K562 (cell line): ENCODE measurements around the gene SRP72. TPM values are rescaled to one million over a fixed set of nuclear protein-coding genes. Genes with fewer than 3 reads are reported as not detected.

Source experiments
- ATAC-seq: fragments of 200-7000 bp; cut with Tn5 transposase; 3 replicates; pipeline ENCODE4 v1.9.1; 2020; ENCODE audit warnings: moderate library complexity
- BruUV-seq: library from RNA; stranded (reverse); fragments of 400-500 nt; replicated peaks from 2 replicates; lab custom pipeline; 2021; lab: Mats Ljungman, UMichigan
- CTCF ChIA-PET: fragments of 300-600 bp; formaldehyde crosslinking; extraction: SDS; loops from one replicate; lab custom pipeline; 2021; ENCODE audit warnings: low intra/inter-chr PET ratio; lab: Yijun Ruan, JAX
- POLR2A ChIA-PET: fragments of 300-600, 350-650 bp; sonication (Branson Sonifier 250); formaldehyde crosslinking; extraction: SDS; loops from one replicate; lab custom pipeline; 2021; ENCODE audit warnings: antibody characterized with exemption, inconsistent platforms; lab: Yijun Ruan, JAX
- DNase-seq, 4 experiments: peaks; one replicate each; pipeline versions ENCODE4 v3.0.0 to v3.0.0-alpha.2; 2011 to 2018; ENCODE audit warnings: low spot score in 3 of 4, mixed read lengths in 3 of 4; ENCODE audit errors: extremely low read depth in 1 of 4
- FAIRE-seq: peaks from 2 replicates; lab custom pipeline; 2011; peaks lifted over from hg19 to GRCh38; lab: Jason Lieb, UNC
- H2AFZ ChIP-seq: 2 replicates; pipeline ENCODE4 v1.6.0; 2011; ENCODE audit warnings: low read depth, low read length, control low read depth, inconsistent platforms
- H3K27ac ChIP-seq: fragments of 200-600 bp; 3 replicates; pipeline ENCODE4 v1.8.0; 2011; ENCODE audit warnings: low read depth, mild to moderate bottlenecking, control low read depth, inconsistent platforms, low read length, moderate library complexity, mixed read lengths; ENCODE audit errors: extremely low read depth
- H3K27me3 ChIP-seq, 2 experiments: fragments of 300-600 bp in 1 of 2; 2 replicates in 1 of 2; 3 replicates in 1 of 2; pipeline versions ENCODE4 v1.6.0 to v1.8.0; 2011; ENCODE audit warnings: inconsistent platforms in 2 of 2, low read length in 2 of 2, mild to moderate bottlenecking in 1 of 2, mixed read lengths in 1 of 2, moderate library complexity in 1 of 2; ENCODE audit not compliant: control insufficient read depth in 2 of 2, insufficient read depth in 2 of 2
- H3K36me3 ChIP-seq: fragments of 300-600 bp; 3 replicates; pipeline ENCODE4 v1.8.0; 2011; ENCODE audit warnings: mild to moderate bottlenecking, low read length, inconsistent platforms; ENCODE audit not compliant: control insufficient read depth, insufficient read depth
- H3K4me1 ChIP-seq, 2 experiments: fragments of 200-600 bp in 1 of 2; replicated peaks in 1 of 2; 2 replicates in 1 of 2; 3 replicates in 1 of 2; pipeline versions ENCODE4 v1.5.1 to v1.8.0; 2011; ENCODE audit warnings: inconsistent platforms in 2 of 2, low read length in 2 of 2, mild to moderate bottlenecking in 1 of 2, mixed read lengths in 1 of 2, moderate library complexity in 1 of 2; ENCODE audit not compliant: control insufficient read depth in 2 of 2, insufficient read depth in 2 of 2
- H3K4me2 ChIP-seq: 2 replicates; pipeline ENCODE4 v1.6.1; 2011; ENCODE audit warnings: low read length, control low read depth, inconsistent platforms, mixed read lengths; ENCODE audit not compliant: insufficient read depth
- H3K4me3 ChIP-seq: fragments of 200-600 bp; sonication (generic), shearing (Covaris generic); 2 replicates; pipeline ENCODE4 v1.5.1; 2016; ENCODE audit warnings: control low read depth, inconsistent platforms
- H3K79me2 ChIP-seq: fragments of 200-600 bp; 3 replicates; pipeline ENCODE4 v1.8.0; 2011; ENCODE audit warnings: low read length, inconsistent platforms; ENCODE audit not compliant: control insufficient read depth, insufficient read depth
- H3K9ac ChIP-seq, 2 experiments: 2 replicates each; pipeline versions ENCODE4 v1.6.0 to v1.6.1; 2011; ENCODE audit warnings: low read depth in 2 of 2, low read length in 2 of 2, control low read depth in 1 of 2, inconsistent platforms in 1 of 2, mild to moderate bottlenecking in 1 of 2, mixed read lengths in 1 of 2; ENCODE audit not compliant: insufficient read depth in 1 of 2
- H3K9me1 ChIP-seq: one replicate; pipeline ENCODE4 v1.6.0; 2011; ENCODE audit warnings: inconsistent platforms, mild to moderate bottlenecking, low read length, moderate library complexity; ENCODE audit not compliant: control insufficient read depth, insufficient read depth
- H3K9me3 ChIP-seq: replicated peaks from 2 replicates; pipeline ENCODE4 v1.5.1; 2011; ENCODE audit warnings: low read depth, low read length, inconsistent platforms; ENCODE audit not compliant: control insufficient read depth, insufficient read depth
- H4K20me1 ChIP-seq: replicated peaks from 2 replicates; pipeline ENCODE4 v1.6.1; 2011; ENCODE audit warnings: low read length, inconsistent platforms, mixed read lengths; ENCODE audit not compliant: control insufficient read depth, insufficient read depth
- ATF7 ChIP-seq: fragments of 450-650 bp; IDR thresholded peaks from 2 replicates; pipeline ENCODE4 v1.7.1; 2014; ENCODE audit warnings: mild to moderate bottlenecking, moderate library complexity
- C11orf30 ChIP-seq: fragments of 450-650 bp; IDR thresholded peaks from 2 replicates; pipeline ENCODE4 v1.6.1; 2016; ENCODE audit warnings: low read depth, mild to moderate bottlenecking
- CGGBP1 ChIP-seq: fragments of 250-450 bp; sonication (Bioruptor Pico); IDR thresholded peaks from 2 replicates; pipeline ENCODE4 v1.9.0; 2021; ENCODE audit warnings: mild to moderate bottlenecking
- DDX20 ChIP-seq: fragments of 450-650 bp; IDR thresholded peaks from 2 replicates; pipeline ENCODE4 v1.6.1; 2016; ENCODE audit warnings: missing genetic modification characterization, low read depth, mild to moderate bottlenecking, missing compliant biosample characterization, moderate library complexity
- DPF2 ChIP-seq: fragments of 450-650 bp; IDR thresholded peaks from 2 replicates; pipeline ENCODE4 v1.6.1; 2016
- FOSL1 ChIP-seq: fragments of 200-800 bp; sonication (Bioruptor generic); conservative IDR thresholded peaks from 2 replicates; pipeline ENCODE4 v1.6.1; 2016; ENCODE audit warnings: missing genetic modification characterization, missing compliant biosample characterization
- GABPA ChIP-seq: fragments of 200-800 bp; sonication (Bioruptor generic); conservative IDR thresholded peaks from 2 replicates; pipeline ENCODE4 v1.6.1; 2016; ENCODE audit warnings: low read depth, missing genetic modification characterization, missing compliant biosample characterization
- GATAD2B ChIP-seq: fragments of 450-650 bp; IDR thresholded peaks from 2 replicates; pipeline ENCODE4 v1.6.1; 2017; ENCODE audit warnings: mild to moderate bottlenecking, borderline replicate concordance
- HDAC1 ChIP-seq, 2 experiments: fragments of 450-650 bp; IDR thresholded peaks; 2 replicates each; pipeline ENCODE4 v1.6.1; 2016 to 2017; ENCODE audit warnings: inconsistent platforms in 1 of 2, mild to moderate bottlenecking in 1 of 2, moderate library complexity in 1 of 2
- HEY1 ChIP-seq: fragments of 250-450 bp; sonication (Bioruptor Pico); IDR thresholded peaks from 2 replicates; pipeline ENCODE4 v1.5.0; 2020; ENCODE audit warnings: mild to moderate bottlenecking, moderate library complexity, borderline replicate concordance
- IFI16 ChIP-seq: fragments of 250-450 bp; sonication (Bioruptor Pico); IDR thresholded peaks from 2 replicates; pipeline ENCODE4 v2.1.2; 2022; ENCODE audit warnings: mild to moderate bottlenecking, inconsistent platforms
- IRF2 ChIP-seq: sonication (generic); formaldehyde crosslinking; IDR thresholded peaks from 2 replicates; pipeline ENCODE4 v1.8.1; 2022; ENCODE audit warnings: mild to moderate bottlenecking, missing genetic modification reagents
- MAFF ChIP-seq: IDR thresholded peaks from 2 replicates; pipeline ENCODE4 v1.6.1; 2012; ENCODE audit warnings: low read length, improper control_type of control experiment
- MEIS2 ChIP-seq: fragments of 450-650 bp; IDR thresholded peaks from 2 replicates; pipeline ENCODE4 v1.6.1; 2014; ENCODE audit warnings: mild to moderate bottlenecking; ENCODE audit not compliant: partially characterized antibody
- MLLT1 ChIP-seq, 2 experiments: fragments of 450-650 bp; IDR thresholded peaks; 2 replicates each; pipeline ENCODE4 v1.6.1; 2016
- NCOA6 ChIP-seq: fragments of 450-650 bp; IDR thresholded peaks from 2 replicates; pipeline ENCODE4 v1.6.1; 2017; ENCODE audit warnings: mild to moderate bottlenecking
- NFE2L1 ChIP-seq: fragments of 450-650 bp; IDR thresholded peaks from 2 replicates; pipeline ENCODE4 v1.6.1; 2016; ENCODE audit warnings: missing genetic modification characterization, low read depth, mild to moderate bottlenecking, missing compliant biosample characterization, moderate library complexity, borderline replicate concordance
- NFXL1 ChIP-seq: fragments of 450-650 bp; formaldehyde crosslinking; IDR thresholded peaks from 2 replicates; pipeline ENCODE4 v1.4.0; 2021; ENCODE audit warnings: mild to moderate bottlenecking
- POU5F1 ChIP-seq: fragments of 150-350 bp; IDR thresholded peaks from 2 replicates; pipeline ENCODE4 v1.6.1; 2014; ENCODE audit warnings: borderline replicate concordance, low read length, low read depth, mild to moderate bottlenecking; ENCODE audit not compliant: partially characterized antibody
- RAD21 ChIP-seq, 2 experiments: fragments of 250-450 bp in 1 of 2; fragments of 450-650 bp in 1 of 2; sonication (Bioruptor Pico) in 1 of 2; formaldehyde crosslinking in 1 of 2; IDR thresholded peaks in 1 of 2; conservative IDR thresholded peaks in 1 of 2; 2 replicates each; pipeline versions ENCODE4 v1.4.0 to v1.8.0; 2020 to 2022; ENCODE audit warnings: mild to moderate bottlenecking in 2 of 2, moderate library complexity in 1 of 2
- SMAD4 ChIP-seq: fragments of 250-450 bp; sonication (Bioruptor Pico); conservative IDR thresholded peaks from 2 replicates; pipeline ENCODE4 v1.8.0; 2021; ENCODE audit warnings: inconsistent platforms, mild to moderate bottlenecking, moderate library complexity
- STAG1 ChIP-seq: sonication (generic); formaldehyde crosslinking; IDR thresholded peaks from 2 replicates; pipeline ENCODE4 v1.5.0; 2020; ENCODE audit warnings: missing genetic modification reagents, borderline replicate concordance
- ZNF316 ChIP-seq: fragments of 450-650 bp; IDR thresholded peaks from 2 replicates; pipeline ENCODE4 v1.6.1; 2016
- ZNF766 ChIP-seq: fragments of 200-800 bp; sonication (Bioruptor generic); conservative IDR thresholded peaks from 2 replicates; pipeline ENCODE4 v1.6.1; 2016; ENCODE audit warnings: missing genetic modification characterization, missing compliant biosample characterization
- ZSCAN32 ChIP-seq: fragments of 450-650 bp; formaldehyde crosslinking; IDR thresholded peaks from 2 replicates; pipeline ENCODE4 v1.4.0; 2020; ENCODE audit warnings: mild to moderate bottlenecking, moderate library complexity
- WGBS: fragments of 100-300 bp; shearing (Covaris generic); methylation state at CpG from one replicate; pipeline ENCODE4 v1.1.6; 2016; ENCODE audit warnings: low coverage, mixed read lengths; ENCODE audit not compliant: insufficient coverage; ENCODE audit errors: missing lambda C conversion rate; 5-methylcytosine and 5-hydroxymethylcytosine counted together
- in situ Hi-C: fragments of 300-500 bp; cut with MboI; formaldehyde crosslinking; loops from 4 replicates; pipeline ENCODE4 v1.15.0; 2018; ENCODE audit warnings: inconsistent platforms, mixed read lengths
- intact Hi-C: fragments of 100-400 bp; cut with micrococcal nuclease; formaldehyde crosslinking; loops from 2 replicates; pipeline ENCODE4 v1.14.2; 2022
- polyA plus RNA-seq, 8 experiments: library from polyadenylated mRNA; depleted of rRNA in 4 of 8; stranded (reverse) in 5 of 8; unstranded in 3 of 8; fragments of >200 nt; fragmentation: Nextera tagmentation in 2 of 8; fragmentation: Illumina TruSeq in 1 of 8; extraction: Ambion mirVana in 2 of 8; extraction: Trizol in 1 of 8; gene quantifications; 2 replicates each; pipeline versions ENCODE4 v1.2.1 to v1.2.3, GENCODE V29; 2011 to 2014; ENCODE audit warnings: inconsistent platforms in 1 of 8, missing spikeins in 1 of 8
- total RNA-seq, 7 experiments: library from RNA; depleted of rRNA in 6 of 7; stranded (reverse); fragments of >200 nt in 6 of 7; fragmentation: Illumina TruSeq in 2 of 7; extraction: Trizol in 2 of 7; gene quantifications; 2 replicates each; pipeline versions ENCODE4 v1.2.1 to v1.2.3, GENCODE V29; 2011 to 2021; ENCODE audit warnings: low replicate concordance in 1 of 7

SRP72 gene
- total and polyA plus RNA-seq, 9 of the 15 experiments (the other 6 are each of a cell fraction or from before 2014, with no cell fraction given), result 124 to 341 (median 202) TPM

- ATAC-seq (peak; percentile 41), FAIRE-seq (peak; percentile 76), DNase-seq (peak in 2 of 4 experiments; percentile 43 to 57)
- Histone ChIP-seq H3K79me2 (peaks cover 17% of the 10 kb centered on the region; the same call in 2 of the 3 replicates), H3K4me1 (peaks cover 9 to 17% of the 10 kb centered on the region in 2 experiments), H3K9me3 (no peaks in the 10 kb centered on the region; the same call in 1 of the 2 replicates), H3K4me2 (peak overlapping the region; percentile 99), H3K9ac (peak overlapping the region; percentile 17 to 94; a peak in 3 of 4 replicates), H4K20me1 (no peaks in the 10 kb centered on the region), H2AFZ (peak overlapping the region; percentile 100), H3K27ac (no peak overlapping the region; the same call in 1 of the 3 replicates), H3K4me3 (peak overlapping the region; percentile 67; the same call in 1 of the 2 replicates), H3K36me3 (no peaks in the 10 kb centered on the region), H3K27me3 (no peaks in the 10 kb centered on the region), H3K9me1 (no peaks in the 10 kb centered on the region)
- CTCF ChIA-PET, result no interaction called here
- POLR2A ChIA-PET, result interaction anchor here (1.0 to 1.6 kb wide), 4 partner anchors 13 to 39 kb away, joined by 3 to 4 read pairs (median 4); no protein-coding TSS in a partner anchor
- BruUV-seq, result no TSS peak
- intact Hi-C loops (no loop called here), in situ Hi-C loops (no loop called here)
- WGBS, result 15% methylated on average over 4 of the region's 4 CpGs
- peak; percentile 88 for TF ChIP-seq C11orf30
- no peak for TF ChIP-seq IRF2 (CRISPR knock-in tag)
- TF ChIP-seq HEY1 (CRISPR knock-in tag), result no peak
- TF ChIP-seq ZSCAN32 (CRISPR knock-in tag), result no peak
- no peak; a peak in 1 of 4 replicates for TF ChIP-seq HDAC1 (IDR thresholded peaks at IDR 0.05)
- no peak for TF ChIP-seq STAG1 (CRISPR knock-in tag)
- 0 out of 2 replicates have a peak, but pooled peaks have one; percentile 13 for TF ChIP-seq ATF7
- TF ChIP-seq MEIS2, result peak; percentile 83
- no peak for TF ChIP-seq GATAD2B
- no peak for TF ChIP-seq FOSL1
- TF ChIP-seq ZNF766 (CRISPR knock-in tag), result peak; percentile 86
- no peak for TF ChIP-seq DDX20 (tag)
- peak; percentile 83 for TF ChIP-seq MAFF
- TF ChIP-seq SMAD4 (CRISPR knock-in tag), result no peak
- no peak for TF ChIP-seq GABPA (tag)
- no peak for TF ChIP-seq IFI16 (CRISPR knock-in tag)
- no peak for TF ChIP-seq RAD21 (CRISPR knock-in tag; conservative IDR thresholded peaks at IDR 0.05 in 1 of 2, IDR thresholded peaks at IDR 0.05 in 1 of 2)
- TF ChIP-seq MLLT1 (IDR thresholded peaks at IDR 0.05), result peak in 1 of 2 experiments; percentile 70; a peak in 2 of 4 replicates
- peak; percentile 67; the same call in 1 of the 2 replicates for TF ChIP-seq NFE2L1 (tag)
- no peak for TF ChIP-seq CGGBP1 (CRISPR knock-in tag)
- no peak for TF ChIP-seq POU5F1
- no peak for TF ChIP-seq NFXL1
- TF ChIP-seq DPF2, result peak; percentile 72
- TF ChIP-seq NCOA6, result no peak
- TF ChIP-seq ZNF316, result peak; percentile 94
Observed at GRCh38 chr4:56531823-56532222, 64.4 kb downstream of the SRP72 start.
